Naive thymus-derived CD8-positive, alpha-beta T cell (primary cell): Measurements from ENCODE around the gene ST8SIA6. TPM values are rescaled to one million over a fixed set of nuclear protein-coding genes. Genes with fewer than 3 reads are reported as not detected.

Experiments used
- ATAC-seq, 2 donors: fragments of 150-1000 bp; cut with Tn5 transposase in 1 of 2; sonication (Bioruptor Pico), chemical (Tn5 transposase) in 1 of 2; 1 replicate in 1 of 2; 2 replicates in 1 of 2; pipeline ENCODE4 v1.10.0; 2021; ENCODE audit warnings: mild to moderate bottlenecking in 2 of 2, moderate library complexity in 2 of 2
- POLR2A ChIA-PET: fragments of 350-600 bp; sonication (Branson Sonifier 250); formaldehyde crosslinking; loops from one replicate; lab custom pipeline; 2021; ENCODE audit warnings: antibody characterized with exemption; lab: Charles Lee
- DNase-seq, 10 donors: peaks; one replicate each; pipeline versions ENCODE4 v3.0.0 to v3.0.0-alpha.2; 2020 to 2022
- H3K27ac Mint-ChIP-seq, 10 donors: one replicate each; pipeline ENCODE4 v1.8.0; 2020 to 2022; ENCODE audit warnings: mild to moderate bottlenecking in 10 of 10, mixed read lengths in 10 of 10, moderate library complexity in 4 of 10, inconsistent platforms in 1 of 10
- H3K27me3 Mint-ChIP-seq, 5 donors: one replicate each; pipeline ENCODE4 v1.8.0; 2021 to 2022; ENCODE audit warnings: mixed read lengths in 5 of 5
- H3K36me3 Mint-ChIP-seq, 3 donors: one replicate each; pipeline ENCODE4 v1.8.0; 2020 to 2022; ENCODE audit warnings: mixed read lengths in 3 of 3, mild to moderate bottlenecking in 2 of 3, inconsistent platforms in 1 of 3
- H3K4me1 Mint-ChIP-seq, 4 donors: one replicate each; pipeline ENCODE4 v1.8.0; 2021 to 2022; ENCODE audit warnings: mixed read lengths in 4 of 4
- H3K4me3 Mint-ChIP-seq, 10 donors: one replicate each; pipeline ENCODE4 v1.8.0; 2020 to 2022; ENCODE audit warnings: mild to moderate bottlenecking in 10 of 10, mixed read lengths in 10 of 10, moderate library complexity in 6 of 10, inconsistent platforms in 1 of 10
- H3K9me3 Mint-ChIP-seq, 9 donors: one replicate each; pipeline ENCODE4 v1.8.0; 2020 to 2022; ENCODE audit warnings: mixed read lengths in 9 of 9, mild to moderate bottlenecking in 3 of 9, inconsistent platforms in 1 of 9, moderate library complexity in 1 of 9
- polyA plus RNA-seq, 3 donors: library from polyadenylated mRNA; unstranded; fragments of 300-500 nt; fragmentation: Illumina TruSeq; gene quantifications; one replicate each; pipeline ENCODE4 v1.2.3, GENCODE V29; 2021
- total RNA-seq, 8 experiments: library from RNA in 2 of 8; stranded (reverse) in 2 of 8; gene quantifications; one replicate each; pipeline ENCODE4 v1.2.3 and lab custom pipeline; 2021 to 2026

Gene ST8SIA6
- total and polyA plus RNA-seq, 5 experiments from 2014 or later = 0.33 to 2.4 TPM; not detected in 3

DNA sequence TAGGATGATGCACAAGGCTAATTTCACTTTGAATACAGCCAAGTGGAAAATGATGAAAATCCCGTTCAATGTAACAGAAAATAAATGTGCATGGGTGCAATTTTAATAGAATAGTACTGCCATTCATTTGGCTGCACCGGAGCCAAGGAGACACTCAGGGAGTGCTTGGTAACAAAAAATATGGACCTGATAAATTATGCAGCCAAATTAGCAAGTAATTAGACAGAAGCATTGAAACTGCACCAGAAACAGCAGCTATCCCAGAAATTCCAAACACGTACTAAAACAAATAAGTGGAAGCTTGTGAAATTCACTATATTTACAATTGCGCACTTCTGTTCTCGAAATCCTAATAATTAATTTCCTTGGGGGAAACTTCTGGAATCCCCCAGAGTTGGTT is 31.5 kb downstream of the ST8SIA6 start:
- no peak for ATAC-seq
- POLR2A ChIA-PET = interaction anchor here (1.0 kb wide), 1 partner anchor 10 kb away, joined by 3 read pairs; no protein-coding TSS in a partner anchor

GRCh38 chr10:17418249-17418648 is 36.1 kb downstream of the ST8SIA6 start:
- no peak overlapping the region for H3K4me3 Mint-ChIP-seq
- no peak for DNase-seq
- POLR2A ChIA-PET = interaction anchor here (8.0 kb wide), 1 partner anchor 11 kb away, joined by 43 read pairs; no protein-coding TSS in a partner anchor

More for the DNA sequence above, 31.5 kb downstream of the ST8SIA6 start:
- Mint-ChIP-seq H3K36me3 (no peaks in the 10 kb centered on the region), H3K27me3 (no peaks in the 10 kb centered on the region), H3K4me3 (no peak overlapping the region), H3K4me1 (peaks cover 23 to 54% (median 52%) of the 10 kb centered on the region in 4 donors), H3K9me3 (no peaks in the 10 kb centered on the region), H3K27ac (peak overlapping the region in 6 of 10 donors; percentile 37 to 91 (median 87))
- DNase-seq = no peak

GRCh38 chr10:17416442-17417211 is 37.8 kb downstream of the ST8SIA6 start:
- no peaks in the 10 kb centered on the region for H3K36me3 Mint-ChIP-seq
- POLR2A ChIA-PET = interaction anchor here (8.0 kb wide), 1 partner anchor 12 kb away, joined by 43 read pairs; no protein-coding TSS in a partner anchor
- H3K4me1 Mint-ChIP-seq = peaks cover 12 to 32% (median 23%) of the 10 kb centered on the region in 4 donors
- H3K9me3 Mint-ChIP-seq = peaks cover 0 to 8% (median 0%) of the 10 kb centered on the region in 9 donors
- ATAC-seq (no peak), DNase-seq (no peak)
- no peak overlapping the region for H3K4me3 Mint-ChIP-seq
- peaks cover 0 to 2% (median 0%) of the 10 kb centered on the region in 5 donors for H3K27me3 Mint-ChIP-seq
- H3K27ac Mint-ChIP-seq = peak overlapping the region in 3 of 10 donors; percentile 48 to 78 (median 68)

More at GRCh38 chr10:17418249-17418648, 36.1 kb downstream of the ST8SIA6 start:
- Mint-ChIP-seq H3K27me3 (peaks cover 0 to 2% (median 0%) of the 10 kb centered on the region in 5 donors), H3K9me3 (peaks cover 0 to 8% (median 0%) of the 10 kb centered on the region in 9 donors), H3K27ac (no peak overlapping the region), H3K4me1 (peaks cover 14 to 35% (median 22%) of the 10 kb centered on the region in 4 donors), H3K36me3 (no peaks in the 10 kb centered on the region)
- ATAC-seq = no peak

DNA sequence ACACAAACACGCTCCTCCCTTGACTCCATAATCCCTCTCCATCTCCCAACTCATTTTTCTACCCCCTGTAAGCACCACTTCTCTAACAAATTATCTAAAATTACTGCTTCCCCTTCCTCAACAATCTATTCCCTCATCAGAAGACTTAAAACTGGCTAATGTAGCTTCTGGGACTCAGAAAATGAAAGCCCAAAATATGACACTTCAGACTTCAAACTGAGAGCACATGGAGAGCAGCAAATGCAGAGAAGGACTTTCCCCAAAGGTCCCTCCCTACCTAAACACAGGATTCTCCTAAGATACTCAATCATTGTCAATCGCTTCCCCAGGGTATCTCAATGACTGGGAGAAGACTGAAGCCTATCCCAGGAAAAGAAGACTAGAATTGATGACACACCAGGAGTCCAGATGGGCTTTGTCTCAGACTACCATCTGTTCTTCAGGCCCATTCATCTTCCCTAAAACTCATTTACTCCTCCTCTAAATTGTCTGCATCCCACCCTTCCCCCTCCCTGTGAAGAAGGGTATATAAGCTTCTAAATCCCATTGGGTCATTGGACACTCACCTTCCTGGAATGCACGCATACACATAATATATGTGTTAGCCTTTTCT is 39.2 kb downstream of the ST8SIA6 start:
- H3K9me3 Mint-ChIP-seq = peaks cover 0 to 8% (median 0%) of the 10 kb centered on the region in 9 donors
- H3K36me3 Mint-ChIP-seq = no peaks in the 10 kb centered on the region
- H3K4me3 Mint-ChIP-seq = no peak overlapping the region
- H3K27ac Mint-ChIP-seq = peak overlapping the region in 5 of 10 donors; percentile 4 to 73 (median 51)
- H3K4me1 Mint-ChIP-seq = peaks cover 14 to 39% (median 26%) of the 10 kb centered on the region in 4 donors
- POLR2A ChIA-PET = interaction anchor here (0.6 to 8.0 kb wide), 3 partner anchors 10 to 36 kb away, joined by 4 to 43 read pairs (median 8); no protein-coding TSS in a partner anchor
- ATAC-seq = no peak
- peaks cover 0 to 2% (median 0%) of the 10 kb centered on the region in 5 donors for H3K27me3 Mint-ChIP-seq
- DNase-seq = no peak

GRCh38 chr10:17414484-17414883 is 39.9 kb downstream of the ST8SIA6 start:
- no peak for DNase-seq
- H3K27ac Mint-ChIP-seq = peak overlapping the region in 3 of 10 donors; percentile 4 to 51 (median 27)
- peaks cover 20 to 46% (median 31%) of the 10 kb centered on the region in 4 donors for H3K4me1 Mint-ChIP-seq
- no peak for ATAC-seq
- H3K36me3 Mint-ChIP-seq = no peaks in the 10 kb centered on the region
- POLR2A ChIA-PET = interaction anchor here (8.0 kb wide), 1 partner anchor 15 kb away, joined by 43 read pairs; no protein-coding TSS in a partner anchor
- peaks cover 0 to 2% (median 0%) of the 10 kb centered on the region in 5 donors for H3K27me3 Mint-ChIP-seq
- H3K9me3 Mint-ChIP-seq = peaks cover 0 to 8% (median 0%) of the 10 kb centered on the region in 9 donors
- H3K4me3 Mint-ChIP-seq = no peak overlapping the region

DNA sequence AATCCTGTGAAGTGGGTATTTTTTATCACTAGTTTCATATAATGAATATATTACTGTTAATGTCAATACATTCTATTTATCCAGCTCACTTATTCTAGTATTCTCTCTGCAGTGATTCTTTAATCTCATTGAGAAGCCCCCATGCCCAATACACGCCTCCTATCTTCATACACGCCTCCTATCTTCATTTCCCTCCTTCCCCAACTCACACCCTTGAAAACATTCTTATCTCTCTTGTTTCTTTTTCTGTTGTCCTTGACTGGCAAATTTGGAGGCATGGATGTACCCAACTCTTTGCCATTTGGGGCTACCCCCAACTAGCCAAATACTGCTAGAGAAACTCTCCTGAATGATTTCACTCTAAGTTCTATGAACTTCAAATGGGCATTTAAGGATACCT is 40.5 kb downstream of the ST8SIA6 start:
- DNase-seq (no peak), ATAC-seq (no peak)
- H3K9me3 Mint-ChIP-seq = peaks cover 0 to 8% (median 0%) of the 10 kb centered on the region in 9 donors
- H3K4me3 Mint-ChIP-seq = no peak overlapping the region
- H3K4me1 Mint-ChIP-seq = peaks cover 24 to 52% (median 34%) of the 10 kb centered on the region in 4 donors
- H3K27ac Mint-ChIP-seq = peak overlapping the region in 1 of 10 donors; percentile 50
- peaks cover 0 to 2% (median 0%) of the 10 kb centered on the region in 5 donors for H3K27me3 Mint-ChIP-seq
- no peaks in the 10 kb centered on the region for H3K36me3 Mint-ChIP-seq
- POLR2A ChIA-PET = interaction anchor here (8.0 kb wide), 1 partner anchor 15 kb away, joined by 43 read pairs; no protein-coding TSS in a partner anchor

- Mint-ChIP-seq H3K27me3 (peaks cover 0 to 2% (median 0%) of the 10 kb centered on the region in 5 donors), H3K27ac (peak overlapping the region in 4 of 10 donors; percentile 53 to 66 (median 62)), H3K4me3 (no peak overlapping the region), H3K9me3 (peaks cover 0 to 8% (median 0%) of the 10 kb centered on the region in 9 donors), H3K36me3 (no peaks in the 10 kb centered on the region), H3K4me1 (peaks cover 24 to 46% (median 31%) of the 10 kb centered on the region in 4 donors)
- POLR2A ChIA-PET = interaction anchor here (0.6 to 4.5 kb wide), 3 partner anchors 11 to 199 kb away, joined by 3 to 48 read pairs (median 4); no protein-coding TSS in a partner anchor
- DNase-seq = no peak
- ATAC-seq = no peak
Measured at GRCh38 chr10:17412323-17412722, 42.1 kb downstream of the ST8SIA6 start.

DNA sequence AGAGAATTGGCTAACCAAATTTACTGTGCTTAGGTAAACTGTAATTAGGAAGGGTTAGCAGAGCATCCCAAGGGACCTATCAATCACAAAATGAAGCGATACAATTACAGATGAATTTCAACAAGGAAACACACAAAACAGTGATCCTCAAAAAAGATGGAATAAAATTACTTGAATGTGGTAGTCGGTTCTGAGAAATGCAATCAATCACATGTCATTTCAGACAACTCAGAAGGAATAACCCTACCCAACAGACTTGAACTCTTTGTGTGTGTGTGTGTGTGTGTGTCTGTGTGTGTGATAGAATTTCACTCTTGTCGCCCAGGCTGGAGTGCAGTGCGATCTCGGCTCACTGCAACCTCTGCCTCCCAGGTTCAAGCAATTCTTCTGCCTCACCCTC is 43.5 kb downstream of the ST8SIA6 start:
- POLR2A ChIA-PET = interaction anchor here (0.9 to 4.5 kb wide), 3 partner anchors 10 to 18 kb away, joined by 4 to 48 read pairs (median 6); no protein-coding TSS in a partner anchor
- ATAC-seq (no peak), DNase-seq (no peak)
- Mint-ChIP-seq H3K4me3 (no peak overlapping the region), H3K9me3 (peaks cover 0 to under 1% (median 0%) of the 10 kb centered on the region in 9 donors), H3K4me1 (peaks cover 22 to 38% (median 29%) of the 10 kb centered on the region in 4 donors), H3K27ac (no peak overlapping the region), H3K36me3 (no peaks in the 10 kb centered on the region), H3K27me3 (peaks cover 0 to 2% (median 0%) of the 10 kb centered on the region in 5 donors)

GRCh38 chr10:17409170-17409733 is 45.1 kb downstream of the ST8SIA6 start:
- H3K9me3 Mint-ChIP-seq = no peaks in the 10 kb centered on the region
- DNase-seq = peak in 3 of 10 donors; percentile 49 to 54 (median 53)
- H3K36me3 Mint-ChIP-seq = no peaks in the 10 kb centered on the region
- no peaks in the 10 kb centered on the region for H3K27me3 Mint-ChIP-seq
- peak; percentile 66 to 69 for ATAC-seq
- H3K4me1 Mint-ChIP-seq = peaks cover 18 to 28% (median 23%) of the 10 kb centered on the region in 4 donors
- peak overlapping the region in 9 of 10 donors; percentile 15 to 87 (median 78) for H3K27ac Mint-ChIP-seq
- POLR2A ChIA-PET = interaction anchor here (1.2 to 4.5 kb wide), 4 partner anchors 17 to 196 kb away, joined by 3 to 48 read pairs (median 5); no protein-coding TSS in a partner anchor
- peak overlapping the region in 5 of 10 donors; percentile 4 to 47 (median 25) for H3K4me3 Mint-ChIP-seq

DNA sequence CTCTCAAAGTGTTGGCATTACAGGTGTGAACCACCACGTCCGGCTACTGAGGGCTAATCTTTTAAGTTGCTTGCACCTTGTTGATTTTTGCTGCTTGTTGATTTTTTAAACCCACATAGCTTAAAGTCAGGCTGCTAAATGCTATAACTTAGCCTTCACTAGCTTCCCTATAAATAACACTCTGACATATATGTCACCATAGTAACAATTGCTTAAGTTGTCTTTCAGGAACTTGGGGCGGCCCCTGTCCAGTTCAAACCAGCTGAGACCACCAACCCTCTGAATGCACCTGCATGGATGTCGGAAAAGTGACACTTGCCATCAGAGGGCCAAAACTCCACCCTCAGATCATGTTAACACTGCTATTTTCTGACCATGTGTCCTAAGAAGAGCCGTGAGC is 47.3 kb downstream of the ST8SIA6 start:
- Mint-ChIP-seq H3K4me1 (peaks cover 13 to 25% (median 19%) of the 10 kb centered on the region in 4 donors), H3K36me3 (no peaks in the 10 kb centered on the region), H3K4me3 (no peak overlapping the region), H3K27me3 (no peaks in the 10 kb centered on the region), H3K27ac (peak overlapping the region in 2 of 10 donors; percentile 6 to 42), H3K9me3 (no peaks in the 10 kb centered on the region)
- POLR2A ChIA-PET = no interaction called here
- DNase-seq = no peak
- ATAC-seq = no peak

GRCh38 chr10:17406036-17406834 is 48.2 kb downstream of the ST8SIA6 start:
- Mint-ChIP-seq H3K27me3 (no peaks in the 10 kb centered on the region), H3K27ac (peak overlapping the region in 1 of 10 donors; percentile 47), H3K4me1 (peaks cover 7 to 18% (median 15%) of the 10 kb centered on the region in 4 donors), H3K9me3 (peaks cover 0 to 2% (median 0%) of the 10 kb centered on the region in 9 donors), H3K36me3 (no peaks in the 10 kb centered on the region), H3K4me3 (no peak overlapping the region)
- POLR2A ChIA-PET = no interaction called here
- DNase-seq (no peak), ATAC-seq (no peak)
